ENCODE measurements around the gene FEZF2.

- TF ChIP-seq POLR2A (IDR thresholded peaks at IDR 0.05) = no peak
- no peak for TF ChIP-seq CTCF (IDR thresholded peaks at IDR 0.05)
These were observed 5.1 kb downstream of the FEZF2 start for GRCh38 chr3:62368290-62368704.
